ENCODE results near the gene SRGAP2C.
"Not testable (repeated sequence)": the region's sequence is repeated elsewhere in the genome, so short reads cannot be mapped to it uniquely, and the experiment has no call there.

Gene SRGAP2C

GRCh38 chr1:121167225-121167738 lies 17.5 kb upstream of the SRGAP2C start:
- not testable (repeated sequence) for H3K4me3 Mint-ChIP-seq; H3K4me1 Mint-ChIP-seq (ENCODE audit: low read depth); DNase-seq (ENCODE audit: low spot score); H3K27ac Mint-ChIP-seq; H3K9me3 Mint-ChIP-seq; H3K36me3 Mint-ChIP-seq (ENCODE audit: low read depth); H3K27me3 Mint-ChIP-seq (ENCODE audit: low read depth)

DNA sequence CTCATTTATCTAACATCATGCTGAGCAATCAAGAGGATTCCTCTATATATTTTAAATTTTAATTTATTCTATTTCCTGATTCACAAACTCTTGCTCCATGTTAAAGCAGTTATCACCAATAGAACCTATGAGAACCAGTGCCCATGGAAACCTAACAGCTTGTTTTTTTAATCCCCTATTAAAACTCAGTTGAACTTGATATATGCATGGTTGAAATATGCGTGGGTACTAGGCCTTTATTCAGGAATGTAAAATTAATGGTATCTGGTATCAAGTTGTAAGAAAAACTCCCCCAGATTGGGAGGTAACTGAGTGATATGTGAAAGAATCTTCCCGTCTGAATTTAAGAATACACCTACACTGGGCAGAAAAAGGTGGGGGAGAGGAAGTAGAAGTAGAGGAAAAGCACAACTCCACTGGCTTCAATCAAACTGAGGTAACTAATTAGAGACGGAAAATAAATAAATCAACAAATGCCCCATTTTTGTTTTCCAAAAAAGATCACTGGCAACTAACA lies 16.6 kb upstream of the SRGAP2C start:
- H3K4me3 Mint-ChIP-seq; H3K9me3 Mint-ChIP-seq; H3K4me1 Mint-ChIP-seq (ENCODE audit: low read depth); H3K27me3 Mint-ChIP-seq (ENCODE audit: low read depth); DNase-seq (ENCODE audit: low spot score); H3K27ac Mint-ChIP-seq; H3K36me3 Mint-ChIP-seq (ENCODE audit: low read depth): not testable (repeated sequence)

- not testable (repeated sequence) for H3K4me3 Mint-ChIP-seq; H3K4me1 Mint-ChIP-seq (ENCODE audit: low read depth); H3K9me3 Mint-ChIP-seq; H3K27ac Mint-ChIP-seq; H3K27me3 Mint-ChIP-seq (ENCODE audit: low read depth); H3K36me3 Mint-ChIP-seq (ENCODE audit: low read depth); DNase-seq (ENCODE audit: low spot score)
Observed at GRCh38 chr1:121176649-121177048, 8.1 kb upstream of the SRGAP2C start.

GRCh38 chr1:121178197-121178596 lies 6.6 kb upstream of the SRGAP2C start:
- DNase-seq (ENCODE audit: low spot score); H3K4me1 Mint-ChIP-seq (ENCODE audit: low read depth); H3K27me3 Mint-ChIP-seq (ENCODE audit: low read depth); H3K4me3 Mint-ChIP-seq; H3K27ac Mint-ChIP-seq; H3K36me3 Mint-ChIP-seq (ENCODE audit: low read depth); H3K9me3 Mint-ChIP-seq: not testable (repeated sequence)

GRCh38 chr1:121183867-121184266 lies 908 bp upstream of the SRGAP2C start:
- not testable (repeated sequence) for DNase-seq (ENCODE audit: low spot score); H3K4me1 Mint-ChIP-seq (ENCODE audit: low read depth); H3K9me3 Mint-ChIP-seq; H3K36me3 Mint-ChIP-seq (ENCODE audit: low read depth); H3K27me3 Mint-ChIP-seq (ENCODE audit: low read depth); H3K4me3 Mint-ChIP-seq
- H3K27ac Mint-ChIP-seq: peak overlapping the region; percentile 52

DNA sequence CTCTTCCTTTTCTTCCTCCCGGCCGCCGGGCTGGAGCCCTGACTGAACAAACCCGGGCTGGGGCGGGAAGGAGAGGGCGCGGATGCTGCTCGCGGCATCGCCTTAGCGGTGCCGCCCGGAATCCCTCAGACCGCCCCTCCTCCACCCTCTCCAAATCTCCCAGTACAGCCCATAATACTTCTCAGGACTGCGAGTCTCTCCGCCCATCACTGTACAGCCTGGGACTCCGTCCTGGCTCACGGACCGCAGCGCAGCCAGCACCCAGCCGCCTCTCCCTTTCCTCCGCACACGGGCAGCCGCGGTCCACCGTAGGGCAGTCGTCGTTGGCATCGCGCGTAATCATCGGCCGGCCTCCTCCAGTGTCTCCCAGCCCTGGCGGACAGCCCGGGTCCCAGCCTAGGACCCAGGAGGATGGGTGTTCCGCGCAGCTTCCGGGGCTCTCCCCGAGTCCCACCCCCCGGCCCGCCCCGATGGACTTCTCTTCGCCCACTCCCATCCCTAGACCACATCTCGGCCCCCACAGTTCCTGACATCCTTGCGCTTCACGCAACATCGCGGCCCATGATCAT lies 449 bp downstream of the SRGAP2C start:
- not testable (repeated sequence) for H3K27me3 Mint-ChIP-seq (ENCODE audit: low read depth); H3K9me3 Mint-ChIP-seq; H3K4me1 Mint-ChIP-seq (ENCODE audit: low read depth); H3K36me3 Mint-ChIP-seq (ENCODE audit: low read depth)
- DNase-seq (ENCODE audit: low spot score): peak; percentile 27
- H3K4me3 Mint-ChIP-seq: peak overlapping the region; percentile 88
- peak overlapping the region; percentile 89 for H3K27ac Mint-ChIP-seq

DNA sequence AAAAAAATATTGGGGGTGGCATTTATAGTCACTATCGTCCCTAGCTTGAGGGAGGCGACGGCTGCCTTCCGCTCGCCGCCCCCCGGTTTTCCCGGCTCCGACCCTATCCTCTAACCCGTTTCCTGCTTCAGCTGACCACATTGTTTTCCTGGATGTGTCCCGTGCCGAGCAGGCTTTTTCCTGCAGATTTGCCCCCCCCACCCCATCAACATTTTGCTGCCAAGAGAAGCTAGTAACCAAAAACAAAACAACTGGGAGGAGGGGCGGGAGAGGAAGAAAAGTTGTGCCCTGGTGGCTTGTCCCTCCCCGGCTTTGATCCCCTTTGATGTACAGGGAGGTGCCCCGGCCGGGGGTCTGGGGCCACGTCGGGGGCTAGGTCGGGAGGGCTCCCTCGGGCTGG lies 1.4 kb downstream of the SRGAP2C start:
- not testable (repeated sequence) for DNase-seq (ENCODE audit: low spot score); H3K9me3 Mint-ChIP-seq; H3K36me3 Mint-ChIP-seq (ENCODE audit: low read depth); H3K27me3 Mint-ChIP-seq (ENCODE audit: low read depth)
- Mint-ChIP-seq H3K27ac (peak overlapping the region; percentile 85), H3K4me1 (ENCODE audit: low read depth) (peaks cover 10% of the 10 kb centered on the region), H3K4me3 (peak overlapping the region; percentile 92)

- not testable (repeated sequence) for H3K9me3 Mint-ChIP-seq; H3K27me3 Mint-ChIP-seq (ENCODE audit: low read depth); H3K36me3 Mint-ChIP-seq (ENCODE audit: low read depth); DNase-seq (ENCODE audit: low spot score); H3K4me1 Mint-ChIP-seq (ENCODE audit: low read depth); H3K27ac Mint-ChIP-seq
- H3K4me3 Mint-ChIP-seq: peak overlapping the region; percentile 70
Observed at GRCh38 chr1:121187914-121188313, 3.1 kb downstream of the SRGAP2C start.

GRCh38 chr1:121192512-121192911 lies 7.7 kb downstream of the SRGAP2C start:
- not testable (repeated sequence) for H3K9me3 Mint-ChIP-seq; H3K27me3 Mint-ChIP-seq (ENCODE audit: low read depth); H3K27ac Mint-ChIP-seq

GRCh38 chr1:121197095-121197882 lies 12.5 kb downstream of the SRGAP2C start:
- not testable (repeated sequence) for H3K4me1 Mint-ChIP-seq (ENCODE audit: low read depth); DNase-seq (ENCODE audit: low spot score); H3K36me3 Mint-ChIP-seq (ENCODE audit: low read depth); H3K4me3 Mint-ChIP-seq; H3K27ac Mint-ChIP-seq; H3K27me3 Mint-ChIP-seq (ENCODE audit: low read depth); H3K9me3 Mint-ChIP-seq

More at GRCh38 chr1:121192512-121192911, 7.7 kb downstream of the SRGAP2C start:
- DNase-seq (ENCODE audit: low spot score); H3K4me3 Mint-ChIP-seq; H3K4me1 Mint-ChIP-seq (ENCODE audit: low read depth); H3K36me3 Mint-ChIP-seq (ENCODE audit: low read depth): not testable (repeated sequence)

- not testable (repeated sequence) for DNase-seq (ENCODE audit: low spot score); H3K4me3 Mint-ChIP-seq; H3K9me3 Mint-ChIP-seq; H3K4me1 Mint-ChIP-seq (ENCODE audit: low read depth); H3K27me3 Mint-ChIP-seq (ENCODE audit: low read depth); H3K27ac Mint-ChIP-seq; H3K36me3 Mint-ChIP-seq (ENCODE audit: low read depth)
Observed at GRCh38 chr1:121199763-121200162, 15.0 kb downstream of the SRGAP2C start.

- not testable (repeated sequence) for H3K4me1 Mint-ChIP-seq (ENCODE audit: low read depth); DNase-seq (ENCODE audit: low spot score); H3K4me3 Mint-ChIP-seq; H3K9me3 Mint-ChIP-seq; H3K27me3 Mint-ChIP-seq (ENCODE audit: low read depth); H3K27ac Mint-ChIP-seq; H3K36me3 Mint-ChIP-seq (ENCODE audit: low read depth)
Observed at GRCh38 chr1:121200232-121200631, 15.5 kb downstream of the SRGAP2C start.

DNA sequence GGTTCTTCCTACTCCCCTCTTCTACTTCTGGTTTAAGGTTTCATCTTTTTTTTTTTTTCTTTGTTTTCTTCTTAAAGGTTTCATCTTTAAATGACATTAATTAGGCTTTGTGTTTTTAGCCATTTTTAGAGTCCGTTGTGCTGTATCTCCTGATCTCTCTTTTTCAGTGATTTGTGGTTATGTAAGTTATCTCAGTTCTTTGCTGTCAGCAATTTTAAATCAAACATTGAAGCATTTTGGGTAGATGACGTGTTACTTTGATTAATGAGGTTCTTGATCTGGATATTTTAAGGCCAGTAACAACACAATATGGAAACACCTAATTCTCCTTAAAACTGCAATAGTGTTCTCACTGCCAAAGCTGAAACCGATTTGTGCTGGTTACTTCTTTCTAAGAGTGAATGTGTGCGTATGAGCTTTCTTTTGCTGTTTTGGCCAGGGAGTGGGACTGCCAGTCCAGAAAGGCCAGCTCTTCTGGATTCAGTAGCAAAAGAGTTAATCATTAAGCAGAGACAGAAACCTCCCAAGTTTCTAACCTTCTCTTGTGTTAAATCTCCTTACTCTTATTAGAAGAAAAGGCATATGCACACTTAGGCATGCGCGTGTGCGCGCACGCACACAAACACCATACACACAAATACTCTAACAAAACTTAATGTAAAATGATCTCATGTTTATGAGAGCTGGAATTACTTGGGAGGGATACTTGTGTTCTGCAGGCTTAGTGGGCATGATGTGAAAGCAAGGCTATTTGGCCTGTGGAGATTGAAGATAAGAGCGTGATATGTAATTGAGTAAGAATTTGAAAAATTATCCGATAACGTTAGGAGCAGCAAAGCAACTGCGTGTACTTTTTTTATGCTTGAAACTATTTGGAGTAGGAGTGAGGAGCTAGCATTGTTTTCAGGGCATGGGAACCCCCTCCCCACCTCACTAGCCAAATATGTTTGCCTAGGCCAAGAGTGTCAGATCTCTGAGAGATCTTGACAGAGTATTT lies 16.5 kb downstream of the SRGAP2C start:
- not testable (repeated sequence) for H3K36me3 Mint-ChIP-seq (ENCODE audit: low read depth); H3K9me3 Mint-ChIP-seq; H3K27ac Mint-ChIP-seq; DNase-seq (ENCODE audit: low spot score); H3K4me3 Mint-ChIP-seq; H3K4me1 Mint-ChIP-seq (ENCODE audit: low read depth); H3K27me3 Mint-ChIP-seq (ENCODE audit: low read depth)

GRCh38 chr1:121202986-121203385 lies 18.2 kb downstream of the SRGAP2C start:
- not testable (repeated sequence) for H3K36me3 Mint-ChIP-seq (ENCODE audit: low read depth); H3K27ac Mint-ChIP-seq; DNase-seq (ENCODE audit: low spot score); H3K9me3 Mint-ChIP-seq; H3K4me1 Mint-ChIP-seq (ENCODE audit: low read depth); H3K27me3 Mint-ChIP-seq (ENCODE audit: low read depth); H3K4me3 Mint-ChIP-seq

Measured in T-helper 2 cell treated with Interferon-gamma antibody and Interleukin-4, amounts not matched to agents 5 μg/mL and 100 μg/mL, for 36 hours (primary cell).